ENCODE measurements around the gene TAMALIN.

GRCh38 chr12:52013626-52014310, 7.0 kb downstream of the TAMALIN start:
- TF ChIP-seq, protein P1, sequence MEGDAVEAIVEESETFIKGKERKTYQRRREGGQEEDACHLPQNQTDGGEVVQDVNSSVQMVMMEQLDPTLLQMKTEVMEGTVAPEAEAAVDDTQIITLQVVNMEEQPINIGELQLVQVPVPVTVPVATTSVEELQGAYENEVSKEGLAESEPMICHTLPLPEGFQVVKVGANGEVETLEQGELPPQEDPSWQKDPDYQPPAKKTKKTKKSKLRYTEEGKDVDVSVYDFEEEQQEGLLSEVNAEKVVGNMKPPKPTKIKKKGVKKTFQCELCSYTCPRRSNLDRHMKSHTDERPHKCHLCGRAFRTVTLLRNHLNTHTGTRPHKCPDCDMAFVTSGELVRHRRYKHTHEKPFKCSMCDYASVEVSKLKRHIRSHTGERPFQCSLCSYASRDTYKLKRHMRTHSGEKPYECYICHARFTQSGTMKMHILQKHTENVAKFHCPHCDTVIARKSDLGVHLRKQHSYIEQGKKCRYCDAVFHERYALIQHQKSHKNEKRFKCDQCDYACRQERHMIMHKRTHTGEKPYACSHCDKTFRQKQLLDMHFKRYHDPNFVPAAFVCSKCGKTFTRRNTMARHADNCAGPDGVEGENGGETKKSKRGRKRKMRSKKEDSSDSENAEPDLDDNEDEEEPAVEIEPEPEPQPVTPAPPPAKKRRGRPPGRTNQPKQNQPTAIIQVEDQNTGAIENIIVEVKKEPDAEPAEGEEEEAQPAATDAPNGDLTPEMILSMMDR (IDR thresholded peaks at IDR 0.05; ENCODE audit: insufficient read depth, low read length) = no peak
- no peak for TF ChIP-seq POLR2AphosphoS5 (IDR thresholded peaks at IDR 0.05; ENCODE audit: low read depth)
- TF ChIP-seq SPI1 (IDR thresholded peaks at IDR 0.05; ENCODE audit: borderline replicate concordance, low read depth) = no peak
- no peak for TF ChIP-seq REST (IDR thresholded peaks at IDR 0.05; ENCODE audit: insufficient replicate concordance, low read depth)
- TF ChIP-seq GABPA (IDR thresholded peaks at IDR 0.05; ENCODE audit: low read depth) = no peak

Data from HL-60 (cell line).